ENCODE results near the gene BUB3. TPM values are rescaled to one million over a fixed set of nuclear protein-coding genes. Genes with fewer than 3 reads are reported as not detected.

The BUB3 gene
- total and polyA plus RNA-seq, 7 donors = 39.6 to 116 (median 82.1) TPM

DNA sequence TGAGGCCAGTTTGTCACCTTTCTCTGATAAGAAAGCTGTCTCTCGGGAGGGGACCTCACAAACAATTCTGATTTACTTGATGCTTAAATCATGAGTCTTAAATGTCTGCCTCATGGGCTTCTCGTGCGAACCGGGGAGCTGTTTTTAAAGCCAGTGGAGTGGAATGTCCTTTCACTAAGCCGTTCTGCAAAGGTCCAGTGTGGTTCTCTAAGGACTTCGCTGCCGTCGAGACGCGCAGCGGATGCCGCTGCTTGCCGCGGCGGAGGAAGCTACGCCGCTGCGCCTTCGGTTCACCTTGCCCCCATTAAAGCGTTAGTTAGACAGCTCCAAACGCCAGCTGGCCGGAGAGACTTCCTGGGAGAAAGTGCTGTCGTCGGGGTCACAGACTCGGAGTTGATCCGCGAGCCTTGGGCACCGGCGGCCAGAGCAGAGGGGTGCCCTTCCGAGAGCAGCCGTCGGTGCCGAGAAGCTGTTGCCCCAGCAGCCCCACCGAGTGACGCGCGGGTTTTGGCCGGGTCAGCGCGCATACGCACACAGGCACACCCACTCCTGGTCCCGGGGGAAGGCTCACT, 19.8 kb upstream of the BUB3 start:
- Histone ChIP-seq H3K27ac (no peak overlapping the region), H3K27me3 (peaks cover 63 to 98% (median 83%) of the 10 kb centered on the region in 3 donors), H3K9me3 (no peaks in the 10 kb centered on the region), H3K36me3 (no peaks in the 10 kb centered on the region), H3K4me1 (peaks cover 0 to 55% (median 51%) of the 10 kb centered on the region in 4 donors), H3K4me3 (no peak overlapping the region)
- intact Hi-C loops (cut with DNase I) = loop anchor here (2.0 to 10.0 kb wide), 2 partner anchors 16 to 830 kb away; no protein-coding TSS in a partner anchor
- 5 to 7% methylated on average over 42 of the region's 42 CpGs for WGBS, 2 donors
- TF ChIP-seq EP300 (IDR thresholded peaks at IDR 0.05) = no peak
- TF ChIP-seq, protein P1, sequence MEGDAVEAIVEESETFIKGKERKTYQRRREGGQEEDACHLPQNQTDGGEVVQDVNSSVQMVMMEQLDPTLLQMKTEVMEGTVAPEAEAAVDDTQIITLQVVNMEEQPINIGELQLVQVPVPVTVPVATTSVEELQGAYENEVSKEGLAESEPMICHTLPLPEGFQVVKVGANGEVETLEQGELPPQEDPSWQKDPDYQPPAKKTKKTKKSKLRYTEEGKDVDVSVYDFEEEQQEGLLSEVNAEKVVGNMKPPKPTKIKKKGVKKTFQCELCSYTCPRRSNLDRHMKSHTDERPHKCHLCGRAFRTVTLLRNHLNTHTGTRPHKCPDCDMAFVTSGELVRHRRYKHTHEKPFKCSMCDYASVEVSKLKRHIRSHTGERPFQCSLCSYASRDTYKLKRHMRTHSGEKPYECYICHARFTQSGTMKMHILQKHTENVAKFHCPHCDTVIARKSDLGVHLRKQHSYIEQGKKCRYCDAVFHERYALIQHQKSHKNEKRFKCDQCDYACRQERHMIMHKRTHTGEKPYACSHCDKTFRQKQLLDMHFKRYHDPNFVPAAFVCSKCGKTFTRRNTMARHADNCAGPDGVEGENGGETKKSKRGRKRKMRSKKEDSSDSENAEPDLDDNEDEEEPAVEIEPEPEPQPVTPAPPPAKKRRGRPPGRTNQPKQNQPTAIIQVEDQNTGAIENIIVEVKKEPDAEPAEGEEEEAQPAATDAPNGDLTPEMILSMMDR (IDR thresholded peaks at IDR 0.05) = no peak
- TF ChIP-seq POLR2AphosphoS5 (IDR thresholded peaks at IDR 0.05) = no peak
- no peak for TF ChIP-seq POLR2A (IDR thresholded peaks at IDR 0.05)
- DNase-seq = no peak

DNA sequence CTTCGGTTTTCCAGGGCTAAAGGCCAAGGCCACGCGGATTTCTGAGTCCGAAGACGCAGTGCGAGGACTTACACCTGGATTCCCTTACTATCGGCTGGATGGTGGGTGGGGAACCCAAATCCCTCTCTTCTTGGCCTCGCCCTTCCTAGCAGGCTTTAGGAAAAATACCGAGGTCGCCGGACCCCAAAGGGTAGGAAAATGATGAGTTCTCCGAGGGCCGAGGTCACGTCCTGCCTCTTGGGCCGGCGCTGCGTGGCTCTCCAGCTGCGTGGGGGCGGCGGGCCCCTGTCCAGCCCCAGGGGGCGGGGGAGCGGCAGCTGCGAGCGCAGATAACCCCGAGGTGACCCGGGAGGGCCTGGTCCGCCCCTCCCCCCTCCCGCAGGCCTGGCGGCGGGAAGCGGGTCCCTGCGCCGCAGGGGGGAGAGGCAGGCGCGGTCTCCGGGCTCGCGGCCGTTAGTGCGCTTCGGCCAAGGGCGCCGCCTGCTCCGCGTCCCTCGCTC, 19.2 kb upstream of the BUB3 start:
- TF ChIP-seq POLR2AphosphoS5 (IDR thresholded peaks at IDR 0.05) (no peak), POLR2A (IDR thresholded peaks at IDR 0.05) (no peak), EP300 (IDR thresholded peaks at IDR 0.05) (no peak)
- TF ChIP-seq, protein P1 (IDR thresholded peaks at IDR 0.05) = no peak
- no peak for DNase-seq
- Histone ChIP-seq H3K9me3 (no peaks in the 10 kb centered on the region), H3K27ac (no peak overlapping the region), H3K27me3 (peaks cover 68 to 98% (median 85%) of the 10 kb centered on the region in 3 donors), H3K4me1 (peaks cover 0 to 60% (median 53%) of the 10 kb centered on the region in 4 donors), H3K4me3 (peak overlapping the region in 2 of 4 donors; percentile 40 to 42), H3K36me3 (no peaks in the 10 kb centered on the region)
- 3 to 5% methylated on average over 46 of the region's 46 CpGs for WGBS, 2 donors
- intact Hi-C loops (cut with DNase I) = loop anchor here (2.0 to 10.0 kb wide), 2 partner anchors 16 to 830 kb away; no protein-coding TSS in a partner anchor

DNA sequence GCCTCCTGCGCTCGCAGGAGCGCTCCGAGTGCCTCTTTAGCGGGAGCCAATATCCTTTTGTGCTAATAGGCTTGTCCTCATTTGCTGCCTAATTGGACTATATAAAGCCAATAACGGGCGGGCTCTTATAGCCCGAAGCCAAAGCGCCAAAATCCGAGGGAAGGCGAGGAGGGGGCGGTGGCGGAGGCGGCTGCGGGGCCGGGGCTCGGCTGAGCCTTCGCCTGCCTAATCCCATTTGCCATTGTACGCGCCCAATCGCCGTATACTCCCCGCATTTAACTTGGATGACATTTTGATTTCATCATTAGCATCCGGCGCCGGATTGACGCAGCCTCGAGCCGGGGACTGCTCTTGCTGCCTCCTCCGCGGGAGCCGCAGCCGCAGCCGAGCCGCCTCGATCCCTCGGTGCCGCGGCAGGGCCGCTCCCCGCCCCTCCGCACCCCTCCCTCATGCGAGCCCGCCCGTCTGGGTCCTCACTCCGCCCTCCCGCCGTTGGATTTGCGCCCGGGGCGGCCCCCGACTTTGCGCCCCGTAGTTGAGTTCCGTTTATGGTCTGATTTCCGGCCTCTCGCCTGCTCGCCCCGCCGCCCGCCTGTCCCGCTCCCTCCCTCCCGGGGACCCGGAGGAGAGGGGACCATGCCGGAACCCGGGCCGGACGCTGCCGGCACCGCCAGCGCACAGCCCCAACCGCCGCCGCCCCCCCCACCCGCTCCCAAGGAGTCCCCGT, 18.6 kb upstream of the BUB3 start, which contains the start of gene HMX3:
Gene HMX3 (plus strand): TSS at position 556 of the 727 bp plus-strand sequence. CDS start 81 bp downstream, at position 637.
- intact Hi-C loops (cut with DNase I) = loop anchor here (2.0 to 10.0 kb wide), 2 partner anchors 15 to 829 kb away; no protein-coding TSS in a partner anchor
- 1 to 2% methylated on average over 76 of the region's 76 CpGs for WGBS, 2 donors
- Histone ChIP-seq H3K4me1 (peaks cover 0 to 66% (median 56%) of the 10 kb centered on the region in 4 donors), H3K9me3 (no peaks in the 10 kb centered on the region), H3K27ac (no peak within 1 kb of the TSS), H3K27me3 (peaks cover 74 to 100% (median 91%) of the 10 kb centered on the region in 3 donors), H3K36me3 (no peaks in the 10 kb centered on the region), H3K4me3 (peak within 1 kb of the TSS in 3 of 4 donors; percentile 27 to 42 (median 40))
- DNase-seq = no peak
- no peak for TF ChIP-seq POLR2A (IDR thresholded peaks at IDR 0.05)
- TF ChIP-seq, protein P1 (IDR thresholded peaks at IDR 0.05) = no peak
- no peak for TF ChIP-seq EP300 (IDR thresholded peaks at IDR 0.05)
- no peak for TF ChIP-seq POLR2AphosphoS5 (IDR thresholded peaks at IDR 0.05)

DNA sequence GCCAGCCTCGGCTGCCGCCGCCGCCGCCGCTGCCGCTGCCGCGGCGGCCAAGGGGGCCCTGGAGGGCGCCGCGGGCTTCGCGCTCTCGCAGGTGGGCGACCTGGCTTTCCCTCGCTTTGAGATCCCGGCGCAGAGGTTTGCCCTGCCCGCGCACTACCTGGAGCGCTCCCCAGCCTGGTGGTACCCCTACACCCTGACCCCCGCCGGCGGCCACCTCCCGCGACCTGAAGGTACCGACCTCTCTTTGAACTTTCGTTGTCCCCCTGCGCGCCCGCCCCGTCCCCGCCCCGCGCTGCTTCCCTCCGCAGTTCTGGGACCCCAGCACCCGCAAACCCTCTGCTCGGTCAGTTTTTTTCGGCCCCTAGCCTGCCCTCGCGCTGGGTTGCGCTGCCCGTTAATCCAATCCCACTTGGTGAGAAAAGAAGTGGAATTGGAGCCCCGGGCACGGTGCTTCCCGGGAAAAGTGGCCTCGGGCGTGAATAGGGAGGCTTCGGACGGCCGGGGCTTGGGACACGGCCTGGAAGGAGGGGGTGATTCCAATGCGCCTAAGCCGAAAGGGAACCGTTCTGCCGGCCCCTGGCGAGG, 17.9 kb upstream of the BUB3 start:
- Histone ChIP-seq H3K27ac (no peak overlapping the region), H3K36me3 (no peaks in the 10 kb centered on the region), H3K9me3 (no peaks in the 10 kb centered on the region), H3K4me1 (peaks cover 0 to 66% (median 56%) of the 10 kb centered on the region in 4 donors), H3K4me3 (peak overlapping the region in 3 of 4 donors; percentile 27 to 42 (median 40)), H3K27me3 (peaks cover 82 to 100% (median 98%) of the 10 kb centered on the region in 3 donors)
- no peak for TF ChIP-seq EP300 (IDR thresholded peaks at IDR 0.05)
- no peak for TF ChIP-seq POLR2AphosphoS5 (IDR thresholded peaks at IDR 0.05)
- no peak for TF ChIP-seq POLR2A (IDR thresholded peaks at IDR 0.05)
- TF ChIP-seq, protein P1 (IDR thresholded peaks at IDR 0.05) = no peak
- no peak for DNase-seq
- intact Hi-C loops (cut with DNase I) = loop anchor here (10.0 kb wide), 1 partner anchor 828 kb away; no protein-coding TSS in a partner anchor
- WGBS, 2 donors = 3 to 5% methylated on average over 59 of the region's 59 CpGs

Data from sigmoid colon (tissue), 7 donors.